NB4 (cell line): Measurements from ENCODE around the gene TMC3.

Source experiments
- DNase-seq: peaks from one replicate; pipeline ENCODE4 v3.0.0; 2010; ENCODE audit warnings: low read depth
- H3K4me3 ChIP-seq: one replicate; pipeline ENCODE4 v1.5.1; 2011; ENCODE audit warnings: mild to moderate bottlenecking, low read depth, low read length, moderate library complexity
- CTCF ChIP-seq: IDR thresholded peaks from one replicate; pipeline ENCODE4 v1.5.1; 2012; ENCODE audit warnings: low read depth, low read length
- MYC ChIP-seq: IDR thresholded peaks from 2 replicates; pipeline ENCODE4 v1.6.1; 2011; ENCODE audit warnings: low read depth, low read length
- POLR2A ChIP-seq: IDR thresholded peaks from 2 replicates; pipeline ENCODE4 v1.6.1; 2011; ENCODE audit warnings: mild to moderate bottlenecking; ENCODE audit not compliant: insufficient read length; ENCODE audit errors: extremely low read depth
- TF ChIP-seq, protein P1 (sequence below): IDR thresholded peaks from 2 replicates; pipeline ENCODE4 v1.6.1; 2011; ENCODE audit warnings: low read depth, low read length

TMC3 gene

DNA sequence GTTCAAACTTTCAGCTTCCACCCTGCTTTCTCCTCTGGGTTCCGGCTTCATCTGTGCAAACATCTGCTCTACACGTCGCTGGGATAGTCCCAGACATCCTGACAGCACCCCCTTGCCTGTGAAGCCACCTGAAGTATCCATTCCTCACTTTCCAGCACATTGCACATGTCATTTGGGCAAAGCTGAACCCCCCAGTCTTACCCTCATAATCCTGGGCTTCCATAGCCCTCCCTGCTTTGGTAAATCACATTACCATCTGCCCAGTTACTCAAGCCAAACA lies 92.6 kb downstream of the TMC3 start:
- no peak for DNase-seq
- no peak overlapping the region for H3K4me3 ChIP-seq
- TF ChIP-seq CTCF (no peak), MYC (no peak), POLR2A (no peak)
- TF ChIP-seq, protein P1, sequence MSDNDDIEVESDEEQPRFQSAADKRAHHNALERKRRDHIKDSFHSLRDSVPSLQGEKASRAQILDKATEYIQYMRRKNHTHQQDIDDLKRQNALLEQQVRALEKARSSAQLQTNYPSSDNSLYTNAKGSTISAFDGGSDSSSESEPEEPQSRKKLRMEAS: no peak
